Fibroblast of villous mesenchyme (primary cell): Measurements from ENCODE around the gene SLC7A5. TPM values are rescaled to one million over a fixed set of nuclear protein-coding genes. Genes with fewer than 3 reads are reported as not detected.
"Not testable (repeated sequence)": the region's sequence is repeated elsewhere in the genome, so short reads cannot be mapped to it uniquely, and the experiment has no call there.

Experiments used
- DNase-seq: peaks from one replicate; pipeline ENCODE4 v3.0.0-alpha.2; 2010; ENCODE audit warnings: low read depth
- H3K4me3 ChIP-seq: 2 replicates; pipeline ENCODE4 v1.5.1; 2011; ENCODE audit warnings: low read depth, mild to moderate bottlenecking, low read length
- CTCF ChIP-seq: IDR thresholded peaks from 2 replicates; pipeline ENCODE4 v1.5.1; 2012; ENCODE audit warnings: low read depth, mild to moderate bottlenecking, low read length; ENCODE audit not compliant: insufficient read depth
- total RNA-seq: library from RNA; depleted of rRNA; stranded (reverse); fragments of >200 nt; gene quantifications from 2 replicates; pipeline ENCODE4 v1.2.3, GENCODE V29; 2012

Gene SLC7A5
- total RNA-seq, 1 donor = 27.6 TPM

GRCh38 chr16:87860553-87861299, 8.6 kb downstream of the SLC7A5 start:
- DNase-seq = peak; percentile 84
- TF ChIP-seq CTCF = no peak
- no peak overlapping the region for H3K4me3 ChIP-seq

- not testable (repeated sequence) for H3K4me3 ChIP-seq
These were observed 10.9 kb downstream of the SLC7A5 start for GRCh38 chr16:87858151-87858993.

GRCh38 chr16:87856791-87857228, 12.5 kb downstream of the SLC7A5 start:
- TF ChIP-seq CTCF = no peak
- no peak for DNase-seq
- no peak overlapping the region for H3K4me3 ChIP-seq

More at GRCh38 chr16:87858151-87858993, 10.9 kb downstream of the SLC7A5 start:
- DNase-seq = peak; percentile 11

- no peak for TF ChIP-seq CTCF
- H3K4me3 ChIP-seq = no peak overlapping the region
- peak; percentile 62 for DNase-seq
These were observed 13.2 kb downstream of the SLC7A5 start for GRCh38 chr16:87855852-87856715.

- no peak overlapping the region for H3K4me3 ChIP-seq
- no peak for DNase-seq
- TF ChIP-seq CTCF = no peak
These were observed 14.2 kb downstream of the SLC7A5 start for GRCh38 chr16:87854907-87855683.

GRCh38 chr16:87854053-87854906, 15.0 kb downstream of the SLC7A5 start:
- DNase-seq = no peak
- no peak for TF ChIP-seq CTCF
- H3K4me3 ChIP-seq = no peak overlapping the region
